PFSK-1 (cell line): Measurements from ENCODE around the gene DLGAP4.

Experiments
- FOXP2 ChIP-seq: optimal IDR thresholded peaks from 2 replicates; pipeline ENCODE3; 2011; ENCODE audit warnings: borderline replicate concordance, control low read depth, inconsistent platforms; ENCODE audit not compliant: insufficient read depth; ENCODE audit errors: extremely low read length, extremely low read depth
- POLR2AphosphoS5 ChIP-seq: IDR thresholded peaks from 2 replicates; pipeline ENCODE4 v1.6.1; 2012; ENCODE audit warnings: low read depth, mild to moderate bottlenecking, control low read depth, low read length, moderate library complexity
- SIN3A ChIP-seq: IDR thresholded peaks from 2 replicates; pipeline ENCODE4 v1.6.1; 2012; ENCODE audit warnings: mild to moderate bottlenecking, low read length, moderate library complexity, borderline replicate concordance; ENCODE audit not compliant: insufficient read depth
- TAF1 ChIP-seq: IDR thresholded peaks from 2 replicates; pipeline ENCODE4 v1.6.1; 2012; ENCODE audit warnings: low read length, control low read depth, borderline replicate concordance; ENCODE audit not compliant: insufficient read depth
- TF ChIP-seq, protein P1 (sequence below), 2 experiments: IDR thresholded peaks; 2 replicates each; pipeline versions ENCODE4 v1.6.1 to v1.8.0; 2011 to 2012; ENCODE audit warnings: low read depth in 2 of 2, low read length in 2 of 2, control low read depth in 1 of 2, inconsistent platforms in 1 of 2, mild to moderate bottlenecking in 1 of 2, moderate library complexity in 1 of 2; ENCODE audit not compliant: insufficient read depth in 1 of 2

DNA sequence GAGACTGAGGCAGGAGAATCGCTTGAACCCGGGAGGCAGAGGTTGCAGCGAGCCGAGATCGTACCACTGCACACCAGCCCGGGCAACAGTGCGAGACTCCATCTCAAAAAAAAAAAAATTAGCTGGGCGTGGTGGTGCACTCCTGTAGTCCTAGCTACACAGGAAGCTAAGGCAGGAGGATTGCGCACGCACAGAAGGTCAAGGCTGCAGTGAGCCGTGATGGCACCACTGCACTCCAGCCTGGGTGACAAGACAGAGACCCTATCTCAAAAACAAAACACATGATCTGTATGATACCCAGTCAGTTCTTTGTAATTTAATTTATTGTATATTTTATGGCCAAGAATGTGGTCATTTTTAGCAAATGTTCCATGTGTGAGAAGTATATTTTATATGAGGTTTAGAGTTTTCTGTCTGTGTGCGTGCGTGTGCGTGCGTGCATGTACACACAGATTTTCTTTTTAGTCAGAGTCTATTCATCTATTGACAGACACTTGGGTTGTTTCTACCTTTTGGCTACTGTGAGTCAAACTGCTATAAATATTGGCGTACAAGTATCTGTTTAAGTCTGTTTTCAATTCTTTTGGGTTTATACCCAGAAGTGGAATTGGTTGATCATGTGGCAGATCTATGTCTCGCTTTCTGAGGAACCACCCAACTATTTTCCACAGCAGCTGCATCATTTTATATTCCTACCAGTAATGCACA is 213.0 kb downstream of the DLGAP4 start:
- TF ChIP-seq TAF1 (no peak), POLR2AphosphoS5 (no peak), SIN3A (no peak), FOXP2 (no peak)
- TF ChIP-seq, protein P1, sequence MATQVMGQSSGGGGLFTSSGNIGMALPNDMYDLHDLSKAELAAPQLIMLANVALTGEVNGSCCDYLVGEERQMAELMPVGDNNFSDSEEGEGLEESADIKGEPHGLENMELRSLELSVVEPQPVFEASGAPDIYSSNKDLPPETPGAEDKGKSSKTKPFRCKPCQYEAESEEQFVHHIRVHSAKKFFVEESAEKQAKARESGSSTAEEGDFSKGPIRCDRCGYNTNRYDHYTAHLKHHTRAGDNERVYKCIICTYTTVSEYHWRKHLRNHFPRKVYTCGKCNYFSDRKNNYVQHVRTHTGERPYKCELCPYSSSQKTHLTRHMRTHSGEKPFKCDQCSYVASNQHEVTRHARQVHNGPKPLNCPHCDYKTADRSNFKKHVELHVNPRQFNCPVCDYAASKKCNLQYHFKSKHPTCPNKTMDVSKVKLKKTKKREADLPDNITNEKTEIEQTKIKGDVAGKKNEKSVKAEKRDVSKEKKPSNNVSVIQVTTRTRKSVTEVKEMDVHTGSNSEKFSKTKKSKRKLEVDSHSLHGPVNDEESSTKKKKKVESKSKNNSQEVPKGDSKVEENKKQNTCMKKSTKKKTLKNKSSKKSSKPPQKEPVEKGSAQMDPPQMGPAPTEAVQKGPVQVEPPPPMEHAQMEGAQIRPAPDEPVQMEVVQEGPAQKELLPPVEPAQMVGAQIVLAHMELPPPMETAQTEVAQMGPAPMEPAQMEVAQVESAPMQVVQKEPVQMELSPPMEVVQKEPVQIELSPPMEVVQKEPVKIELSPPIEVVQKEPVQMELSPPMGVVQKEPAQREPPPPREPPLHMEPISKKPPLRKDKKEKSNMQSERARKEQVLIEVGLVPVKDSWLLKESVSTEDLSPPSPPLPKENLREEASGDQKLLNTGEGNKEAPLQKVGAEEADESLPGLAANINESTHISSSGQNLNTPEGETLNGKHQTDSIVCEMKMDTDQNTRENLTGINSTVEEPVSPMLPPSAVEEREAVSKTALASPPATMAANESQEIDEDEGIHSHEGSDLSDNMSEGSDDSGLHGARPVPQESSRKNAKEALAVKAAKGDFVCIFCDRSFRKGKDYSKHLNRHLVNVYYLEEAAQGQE (IDR thresholded peaks at IDR 0.05; ENCODE audit: insufficient read depth in 1 of 2, low read depth in 2 of 2, low read length in 2 of 2) = no peak
